Measurements from ENCODE around the gene DUS3L.

DNA sequence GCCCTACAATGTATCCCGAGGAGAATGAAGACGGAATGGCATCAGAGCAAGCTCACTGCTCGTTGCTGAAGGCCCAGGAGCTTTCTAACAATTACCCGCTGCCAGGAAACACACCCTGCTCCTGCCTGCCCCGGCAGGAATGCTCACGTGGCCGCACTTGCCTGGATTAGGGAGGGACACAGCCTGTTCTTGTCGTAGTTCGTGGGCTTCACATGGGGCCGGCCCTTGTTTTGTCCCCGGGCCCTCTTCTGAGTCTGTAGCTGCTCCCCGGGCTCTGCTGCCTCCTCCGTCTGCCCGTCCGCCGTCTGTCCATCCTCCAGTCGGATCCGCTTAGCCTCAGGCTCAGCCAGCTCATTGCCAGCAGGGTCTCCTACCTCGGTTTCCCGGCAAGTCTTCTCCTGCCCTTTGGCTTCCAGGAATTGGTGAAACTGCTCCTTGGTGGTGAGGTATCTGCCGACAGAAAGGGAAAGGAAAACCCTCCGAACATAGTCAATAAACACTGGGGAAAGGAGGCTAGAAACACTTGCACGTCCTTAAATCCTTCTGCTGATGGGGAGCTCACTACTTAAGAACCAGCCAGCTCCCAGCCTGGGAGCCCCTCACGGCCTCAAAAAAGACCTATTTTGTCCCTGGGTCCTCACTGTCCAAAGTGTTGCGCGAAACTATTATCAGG is 941 bp downstream of the DUS3L start:
- TF ChIP-seq, protein P1, sequence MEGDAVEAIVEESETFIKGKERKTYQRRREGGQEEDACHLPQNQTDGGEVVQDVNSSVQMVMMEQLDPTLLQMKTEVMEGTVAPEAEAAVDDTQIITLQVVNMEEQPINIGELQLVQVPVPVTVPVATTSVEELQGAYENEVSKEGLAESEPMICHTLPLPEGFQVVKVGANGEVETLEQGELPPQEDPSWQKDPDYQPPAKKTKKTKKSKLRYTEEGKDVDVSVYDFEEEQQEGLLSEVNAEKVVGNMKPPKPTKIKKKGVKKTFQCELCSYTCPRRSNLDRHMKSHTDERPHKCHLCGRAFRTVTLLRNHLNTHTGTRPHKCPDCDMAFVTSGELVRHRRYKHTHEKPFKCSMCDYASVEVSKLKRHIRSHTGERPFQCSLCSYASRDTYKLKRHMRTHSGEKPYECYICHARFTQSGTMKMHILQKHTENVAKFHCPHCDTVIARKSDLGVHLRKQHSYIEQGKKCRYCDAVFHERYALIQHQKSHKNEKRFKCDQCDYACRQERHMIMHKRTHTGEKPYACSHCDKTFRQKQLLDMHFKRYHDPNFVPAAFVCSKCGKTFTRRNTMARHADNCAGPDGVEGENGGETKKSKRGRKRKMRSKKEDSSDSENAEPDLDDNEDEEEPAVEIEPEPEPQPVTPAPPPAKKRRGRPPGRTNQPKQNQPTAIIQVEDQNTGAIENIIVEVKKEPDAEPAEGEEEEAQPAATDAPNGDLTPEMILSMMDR (IDR thresholded peaks at IDR 0.05), result no peak
- no peak for TF ChIP-seq EZH2 (IDR thresholded peaks at IDR 0.05; ENCODE audit: borderline replicate concordance, insufficient read depth, low read depth, low read length, poor library complexity, severe bottlenecking)
